ENCODE results near the gene PDIA5.

PDIA5 gene

GRCh38 chr3:123161167-123161566 lies 94.3 kb downstream of the PDIA5 start:
- no peak overlapping the region for H3K9ac ChIP-seq (ENCODE audit: low read length)
- H3K36me3 ChIP-seq (ENCODE audit: control insufficient read depth, insufficient read depth, low read length) = peaks cover 18% of the 10 kb centered on the region
- no peaks in the 10 kb centered on the region for H3K9me3 ChIP-seq (ENCODE audit: control insufficient read depth, low read length)
- H3K4me1 ChIP-seq (ENCODE audit: control insufficient read depth, insufficient read depth, low read length) = peaks cover 25% of the 10 kb centered on the region
- H3K27me3 ChIP-seq (ENCODE audit: control insufficient read depth, insufficient read depth, low read length) = no peaks in the 10 kb centered on the region
- no peak overlapping the region for H3K4me3 ChIP-seq (ENCODE audit: low read length)

GRCh38 chr3:123163141-123163540 lies 96.3 kb downstream of the PDIA5 start:
- Histone ChIP-seq H3K4me1 (ENCODE audit: control insufficient read depth, insufficient read depth, low read length) (peaks cover 5% of the 10 kb centered on the region), H3K9ac (ENCODE audit: low read length) (no peak overlapping the region), H3K9me3 (ENCODE audit: control insufficient read depth, low read length) (no peaks in the 10 kb centered on the region), H3K27me3 (ENCODE audit: control insufficient read depth, insufficient read depth, low read length) (no peaks in the 10 kb centered on the region), H3K36me3 (ENCODE audit: control insufficient read depth, insufficient read depth, low read length) (peaks cover 18% of the 10 kb centered on the region), H3K4me3 (ENCODE audit: low read length) (no peak overlapping the region)

- H3K36me3 ChIP-seq (ENCODE audit: control insufficient read depth, insufficient read depth, low read length) = peaks cover 15% of the 10 kb centered on the region
Observed at GRCh38 chr3:123165163-123165562, 98.3 kb downstream of the PDIA5 start.

GRCh38 chr3:123167686-123168085 lies 100.9 kb downstream of the PDIA5 start:
- no peaks in the 10 kb centered on the region for H3K27me3 ChIP-seq (ENCODE audit: control insufficient read depth, insufficient read depth, low read length)
- peaks cover 9% of the 10 kb centered on the region for H3K36me3 ChIP-seq (ENCODE audit: control insufficient read depth, insufficient read depth, low read length)
- H3K4me1 ChIP-seq (ENCODE audit: control insufficient read depth, insufficient read depth, low read length) = peaks cover 9% of the 10 kb centered on the region
- H3K9ac ChIP-seq (ENCODE audit: low read length) = no peak overlapping the region
- no peak overlapping the region for H3K4me3 ChIP-seq (ENCODE audit: low read length)
- H3K9me3 ChIP-seq (ENCODE audit: control insufficient read depth, low read length) = no peaks in the 10 kb centered on the region

More at GRCh38 chr3:123165163-123165562, 98.3 kb downstream of the PDIA5 start:
- Histone ChIP-seq H3K4me3 (ENCODE audit: low read length) (no peak overlapping the region), H3K9me3 (ENCODE audit: control insufficient read depth, low read length) (no peaks in the 10 kb centered on the region), H3K9ac (ENCODE audit: low read length) (no peak overlapping the region), H3K27me3 (ENCODE audit: control insufficient read depth, insufficient read depth, low read length) (no peaks in the 10 kb centered on the region), H3K4me1 (ENCODE audit: control insufficient read depth, insufficient read depth, low read length) (peaks cover 9% of the 10 kb centered on the region)

- Histone ChIP-seq H3K36me3 (ENCODE audit: control insufficient read depth, insufficient read depth, low read length) (peaks cover 9% of the 10 kb centered on the region), H3K9ac (ENCODE audit: low read length) (no peak overlapping the region)
Observed at GRCh38 chr3:123168122-123168521, 101.3 kb downstream of the PDIA5 start.

GRCh38 chr3:123168605-123169004 lies 101.8 kb downstream of the PDIA5 start:
- H3K27me3 ChIP-seq (ENCODE audit: control insufficient read depth, insufficient read depth, low read length) = no peaks in the 10 kb centered on the region
- H3K9ac ChIP-seq (ENCODE audit: low read length) = no peak overlapping the region
- peaks cover 9% of the 10 kb centered on the region for H3K4me1 ChIP-seq (ENCODE audit: control insufficient read depth, insufficient read depth, low read length)
- H3K36me3 ChIP-seq (ENCODE audit: control insufficient read depth, insufficient read depth, low read length) = peaks cover 9% of the 10 kb centered on the region
- no peaks in the 10 kb centered on the region for H3K9me3 ChIP-seq (ENCODE audit: control insufficient read depth, low read length)
- no peak overlapping the region for H3K4me3 ChIP-seq (ENCODE audit: low read length)

More at GRCh38 chr3:123168122-123168521, 101.3 kb downstream of the PDIA5 start:
- no peaks in the 10 kb centered on the region for H3K27me3 ChIP-seq (ENCODE audit: control insufficient read depth, insufficient read depth, low read length)
- no peak overlapping the region for H3K4me3 ChIP-seq (ENCODE audit: low read length)
- no peaks in the 10 kb centered on the region for H3K9me3 ChIP-seq (ENCODE audit: control insufficient read depth, low read length)
- H3K4me1 ChIP-seq (ENCODE audit: control insufficient read depth, insufficient read depth, low read length) = peaks cover 9% of the 10 kb centered on the region

GRCh38 chr3:123169492-123169929 lies 102.7 kb downstream of the PDIA5 start:
- H3K9me3 ChIP-seq (ENCODE audit: control insufficient read depth, low read length) = no peaks in the 10 kb centered on the region
- no peak overlapping the region for H3K9ac ChIP-seq (ENCODE audit: low read length)
- no peaks in the 10 kb centered on the region for H3K27me3 ChIP-seq (ENCODE audit: control insufficient read depth, insufficient read depth, low read length)
- H3K4me1 ChIP-seq (ENCODE audit: control insufficient read depth, insufficient read depth, low read length) = peaks cover 9% of the 10 kb centered on the region
- H3K4me3 ChIP-seq (ENCODE audit: low read length) = no peak overlapping the region
- H3K36me3 ChIP-seq (ENCODE audit: control insufficient read depth, insufficient read depth, low read length) = peaks cover 4% of the 10 kb centered on the region

GRCh38 chr3:123169930-123170329 lies 103.1 kb downstream of the PDIA5 start:
- H3K27me3 ChIP-seq (ENCODE audit: control insufficient read depth, insufficient read depth, low read length) = no peaks in the 10 kb centered on the region
- H3K4me1 ChIP-seq (ENCODE audit: control insufficient read depth, insufficient read depth, low read length) = peaks cover 9% of the 10 kb centered on the region
- H3K9me3 ChIP-seq (ENCODE audit: control insufficient read depth, low read length) = no peaks in the 10 kb centered on the region
- no peak overlapping the region for H3K4me3 ChIP-seq (ENCODE audit: low read length)
- no peak overlapping the region for H3K9ac ChIP-seq (ENCODE audit: low read length)
- no peaks in the 10 kb centered on the region for H3K36me3 ChIP-seq (ENCODE audit: control insufficient read depth, insufficient read depth, low read length)

GRCh38 chr3:123180791-123181190 lies 114.0 kb downstream of the PDIA5 start:
- no peaks in the 10 kb centered on the region for H3K27me3 ChIP-seq (ENCODE audit: control insufficient read depth, insufficient read depth, low read length)
- H3K9ac ChIP-seq (ENCODE audit: low read length) = no peak overlapping the region
- H3K4me3 ChIP-seq (ENCODE audit: low read length) = no peak overlapping the region
- H3K9me3 ChIP-seq (ENCODE audit: control insufficient read depth, low read length) = no peaks in the 10 kb centered on the region
- no peaks in the 10 kb centered on the region for H3K36me3 ChIP-seq (ENCODE audit: control insufficient read depth, insufficient read depth, low read length)
- H3K4me1 ChIP-seq (ENCODE audit: control insufficient read depth, insufficient read depth, low read length) = no peaks in the 10 kb centered on the region

GRCh38 chr3:123186695-123187094 lies 119.9 kb downstream of the PDIA5 start:
- no peaks in the 10 kb centered on the region for H3K4me1 ChIP-seq (ENCODE audit: control insufficient read depth, insufficient read depth, low read length)
- H3K27me3 ChIP-seq (ENCODE audit: control insufficient read depth, insufficient read depth, low read length) = no peaks in the 10 kb centered on the region

GRCh38 chr3:123188058-123188457 lies 121.2 kb downstream of the PDIA5 start:
- H3K27me3 ChIP-seq (ENCODE audit: control insufficient read depth, insufficient read depth, low read length) = no peaks in the 10 kb centered on the region
- no peaks in the 10 kb centered on the region for H3K36me3 ChIP-seq (ENCODE audit: control insufficient read depth, insufficient read depth, low read length)
- no peak overlapping the region for H3K4me3 ChIP-seq (ENCODE audit: low read length)
- no peaks in the 10 kb centered on the region for H3K4me1 ChIP-seq (ENCODE audit: control insufficient read depth, insufficient read depth, low read length)
- no peaks in the 10 kb centered on the region for H3K9me3 ChIP-seq (ENCODE audit: control insufficient read depth, low read length)
- no peak overlapping the region for H3K9ac ChIP-seq (ENCODE audit: low read length)

More at GRCh38 chr3:123186695-123187094, 119.9 kb downstream of the PDIA5 start:
- no peak overlapping the region for H3K4me3 ChIP-seq (ENCODE audit: low read length)
- H3K9ac ChIP-seq (ENCODE audit: low read length) = no peak overlapping the region
- no peaks in the 10 kb centered on the region for H3K36me3 ChIP-seq (ENCODE audit: control insufficient read depth, insufficient read depth, low read length)
- no peaks in the 10 kb centered on the region for H3K9me3 ChIP-seq (ENCODE audit: control insufficient read depth, low read length)

GRCh38 chr3:123193448-123194101 lies 126.8 kb downstream of the PDIA5 start:
- no peaks in the 10 kb centered on the region for H3K36me3 ChIP-seq (ENCODE audit: control insufficient read depth, insufficient read depth, low read length)
- no peak overlapping the region for H3K9ac ChIP-seq (ENCODE audit: low read length)
- no peaks in the 10 kb centered on the region for H3K27me3 ChIP-seq (ENCODE audit: control insufficient read depth, insufficient read depth, low read length)
- no peak overlapping the region for H3K4me3 ChIP-seq (ENCODE audit: low read length)
- no peaks in the 10 kb centered on the region for H3K4me1 ChIP-seq (ENCODE audit: control insufficient read depth, insufficient read depth, low read length)
- no peaks in the 10 kb centered on the region for H3K9me3 ChIP-seq (ENCODE audit: control insufficient read depth, low read length)

Measured in mucosa of stomach (tissue), 1 donor.